K562 (cell line): ENCODE data around the gene DAPK3. TPM values are rescaled to one million over a fixed set of nuclear protein-coding genes. Genes with fewer than 3 reads are reported as not detected.

Source experiments
- ATAC-seq: fragments of 200-7000 bp; cut with Tn5 transposase; 3 replicates; pipeline ENCODE4 v1.9.1; 2020; ENCODE audit warnings: moderate library complexity
- BruUV-seq: library from RNA; stranded (reverse); fragments of 400-500 nt; replicated peaks from 2 replicates; lab custom pipeline; 2021; lab: Mats Ljungman, UMichigan
- CTCF ChIA-PET: fragments of 300-600 bp; formaldehyde crosslinking; extraction: SDS; loops from one replicate; lab custom pipeline; 2021; ENCODE audit warnings: low intra/inter-chr PET ratio; lab: Yijun Ruan, JAX
- POLR2A ChIA-PET: fragments of 300-600, 350-650 bp; sonication (Branson Sonifier 250); formaldehyde crosslinking; extraction: SDS; loops from one replicate; lab custom pipeline; 2021; ENCODE audit warnings: antibody characterized with exemption, inconsistent platforms; lab: Yijun Ruan, JAX
- DNase-seq, 4 experiments: peaks; one replicate each; pipeline versions ENCODE4 v3.0.0 to v3.0.0-alpha.2; 2011 to 2018; ENCODE audit warnings: low spot score in 3 of 4, mixed read lengths in 3 of 4; ENCODE audit errors: extremely low read depth in 1 of 4
- FAIRE-seq: peaks from 2 replicates; lab custom pipeline; 2011; peaks lifted over from hg19 to GRCh38; lab: Jason Lieb, UNC
- H2AFZ ChIP-seq: 2 replicates; pipeline ENCODE4 v1.6.0; 2011; ENCODE audit warnings: low read depth, low read length, control low read depth, inconsistent platforms
- H3K27ac ChIP-seq: fragments of 200-600 bp; 3 replicates; pipeline ENCODE4 v1.8.0; 2011; ENCODE audit warnings: low read depth, mild to moderate bottlenecking, control low read depth, inconsistent platforms, low read length, moderate library complexity, mixed read lengths; ENCODE audit errors: extremely low read depth
- H3K27me3 ChIP-seq, 2 experiments: fragments of 300-600 bp in 1 of 2; 2 replicates in 1 of 2; 3 replicates in 1 of 2; pipeline versions ENCODE4 v1.6.0 to v1.8.0; 2011; ENCODE audit warnings: inconsistent platforms in 2 of 2, low read length in 2 of 2, mild to moderate bottlenecking in 1 of 2, mixed read lengths in 1 of 2, moderate library complexity in 1 of 2; ENCODE audit not compliant: control insufficient read depth in 2 of 2, insufficient read depth in 2 of 2
- H3K36me3 ChIP-seq: fragments of 300-600 bp; 3 replicates; pipeline ENCODE4 v1.8.0; 2011; ENCODE audit warnings: mild to moderate bottlenecking, low read length, inconsistent platforms; ENCODE audit not compliant: control insufficient read depth, insufficient read depth
- H3K4me1 ChIP-seq, 2 experiments: fragments of 200-600 bp in 1 of 2; replicated peaks in 1 of 2; 2 replicates in 1 of 2; 3 replicates in 1 of 2; pipeline versions ENCODE4 v1.5.1 to v1.8.0; 2011; ENCODE audit warnings: inconsistent platforms in 2 of 2, low read length in 2 of 2, mild to moderate bottlenecking in 1 of 2, mixed read lengths in 1 of 2, moderate library complexity in 1 of 2; ENCODE audit not compliant: control insufficient read depth in 2 of 2, insufficient read depth in 2 of 2
- H3K4me2 ChIP-seq: 2 replicates; pipeline ENCODE4 v1.6.1; 2011; ENCODE audit warnings: low read length, control low read depth, inconsistent platforms, mixed read lengths; ENCODE audit not compliant: insufficient read depth
- H3K4me3 ChIP-seq: fragments of 200-600 bp; sonication (generic), shearing (Covaris generic); 2 replicates; pipeline ENCODE4 v1.5.1; 2016; ENCODE audit warnings: control low read depth, inconsistent platforms
- H3K79me2 ChIP-seq: fragments of 200-600 bp; 3 replicates; pipeline ENCODE4 v1.8.0; 2011; ENCODE audit warnings: low read length, inconsistent platforms; ENCODE audit not compliant: control insufficient read depth, insufficient read depth
- H3K9ac ChIP-seq, 2 experiments: 2 replicates each; pipeline versions ENCODE4 v1.6.0 to v1.6.1; 2011; ENCODE audit warnings: low read depth in 2 of 2, low read length in 2 of 2, control low read depth in 1 of 2, inconsistent platforms in 1 of 2, mild to moderate bottlenecking in 1 of 2, mixed read lengths in 1 of 2; ENCODE audit not compliant: insufficient read depth in 1 of 2
- H3K9me1 ChIP-seq: one replicate; pipeline ENCODE4 v1.6.0; 2011; ENCODE audit warnings: inconsistent platforms, mild to moderate bottlenecking, low read length, moderate library complexity; ENCODE audit not compliant: control insufficient read depth, insufficient read depth
- H3K9me3 ChIP-seq: replicated peaks from 2 replicates; pipeline ENCODE4 v1.5.1; 2011; ENCODE audit warnings: low read depth, low read length, inconsistent platforms; ENCODE audit not compliant: control insufficient read depth, insufficient read depth
- H4K20me1 ChIP-seq: replicated peaks from 2 replicates; pipeline ENCODE4 v1.6.1; 2011; ENCODE audit warnings: low read length, inconsistent platforms, mixed read lengths; ENCODE audit not compliant: control insufficient read depth, insufficient read depth
- HMGN3 ChIP-seq: IDR thresholded peaks from 2 replicates; pipeline ENCODE4 v1.6.1; 2011; ENCODE audit warnings: borderline replicate concordance, low read depth, mild to moderate bottlenecking, mixed read lengths, low read length; ENCODE audit not compliant: insufficient read length; ENCODE audit errors: extremely low read depth
- MECOM ChIP-seq: fragments of 250-450 bp; sonication (Bioruptor Pico); IDR thresholded peaks from 2 replicates; pipeline ENCODE4 v1.8.0; 2022; ENCODE audit warnings: inconsistent platforms
- ZNF318 ChIP-seq, 2 experiments: fragments of 450-650 bp; IDR thresholded peaks; 2 replicates each; pipeline ENCODE4 v1.6.1; 2016; ENCODE audit warnings: mild to moderate bottlenecking in 2 of 2, borderline replicate concordance in 1 of 2, low read depth in 1 of 2, moderate library complexity in 1 of 2
- WGBS: fragments of 100-300 bp; shearing (Covaris generic); methylation state at CpG from one replicate; pipeline ENCODE4 v1.1.6; 2016; ENCODE audit warnings: low coverage, mixed read lengths; ENCODE audit not compliant: insufficient coverage; ENCODE audit errors: missing lambda C conversion rate; 5-methylcytosine and 5-hydroxymethylcytosine counted together
- in situ Hi-C: fragments of 300-500 bp; cut with MboI; formaldehyde crosslinking; loops from 4 replicates; pipeline ENCODE4 v1.15.0; 2018; ENCODE audit warnings: inconsistent platforms, mixed read lengths
- intact Hi-C: fragments of 100-400 bp; cut with micrococcal nuclease; formaldehyde crosslinking; loops from 2 replicates; pipeline ENCODE4 v1.14.2; 2022
- polyA plus RNA-seq, 8 experiments: library from polyadenylated mRNA; depleted of rRNA in 4 of 8; stranded (reverse) in 5 of 8; unstranded in 3 of 8; fragments of >200 nt; fragmentation: Nextera tagmentation in 2 of 8; fragmentation: Illumina TruSeq in 1 of 8; extraction: Ambion mirVana in 2 of 8; extraction: Trizol in 1 of 8; gene quantifications; 2 replicates each; pipeline versions ENCODE4 v1.2.1 to v1.2.3, GENCODE V29; 2011 to 2014; ENCODE audit warnings: inconsistent platforms in 1 of 8, missing spikeins in 1 of 8
- total RNA-seq, 7 experiments: library from RNA; depleted of rRNA in 6 of 7; stranded (reverse); fragments of >200 nt in 6 of 7; fragmentation: Illumina TruSeq in 2 of 7; extraction: Trizol in 2 of 7; gene quantifications; 2 replicates each; pipeline versions ENCODE4 v1.2.1 to v1.2.3, GENCODE V29; 2011 to 2021; ENCODE audit warnings: low replicate concordance in 1 of 7

The DAPK3 gene
- total and polyA plus RNA-seq, 9 of the 15 experiments (the other 6 are each of a cell fraction or from before 2014, with no cell fraction given): 0.14 to 63.4 (median 25.0) TPM

- POLR2A ChIA-PET: interaction anchor here (0.5 kb wide), 1 partner anchor 280 kb away, joined by 3 read pairs; no protein-coding TSS in a partner anchor
- CTCF ChIA-PET: no interaction called here
- Histone ChIP-seq H3K9me1 (no peaks in the 10 kb centered on the region), H3K4me1 (peaks cover 11 to 77% of the 10 kb centered on the region in 2 experiments; a peak in 4 of 5 replicates), H3K9ac (peak overlapping the region in 1 of 2 experiments; percentile 66; a peak in 1 of 4 replicates), H3K27ac (no peak overlapping the region), H3K36me3 (peaks cover 61% of the 10 kb centered on the region; the same call in 1 of the 3 replicates), H3K4me2 (no peak overlapping the region), H3K9me3 (no peaks in the 10 kb centered on the region), H3K27me3 (no peaks in the 10 kb centered on the region), H3K79me2 (peaks cover 46% of the 10 kb centered on the region), H2AFZ (no peak overlapping the region), H3K4me3 (no peak overlapping the region), H4K20me1 (peaks cover 43% of the 10 kb centered on the region)
- intact Hi-C loops (no loop called here), in situ Hi-C loops (no loop called here)
- BruUV-seq: no TSS peak
- TF ChIP-seq MECOM (no peak), ZNF318 (IDR thresholded peaks at IDR 0.05; ENCODE audit: borderline replicate concordance in 1 of 2, low read depth in 1 of 2) (no peak), HMGN3 (peak; percentile 8)
- WGBS: 91% methylated on average over 26 of the region's 33 CpGs
- FAIRE-seq (no peak), DNase-seq (no peak), ATAC-seq (no peak)
Measured at GRCh38 chr19:4012975-4013634, 42.2 kb upstream of the DAPK3 start.
